SJSA1 (cell line): ENCODE data around the gene SPAG9. TPM values are rescaled to one million over a fixed set of nuclear protein-coding genes. Genes with fewer than 3 reads are reported as not detected.

Experiments used
- DNase-seq, 2 experiments: peaks; one replicate each; pipeline ENCODE4 v3.0.0-alpha.2; 2015 to 2020; ENCODE audit warnings: low spot score in 2 of 2, low read depth in 1 of 2
- H3K27ac ChIP-seq: fragments of 250-450 bp; sonication (Bioruptor Pico); 2 replicates; pipeline ENCODE4 v1.5.1; 2020; ENCODE audit warnings: mild to moderate bottlenecking, moderate library complexity
- H3K27me3 ChIP-seq: fragments of 250-450 bp; sonication (Bioruptor Pico); replicated peaks from 2 replicates; pipeline ENCODE4 v1.5.1; 2020; ENCODE audit warnings: mild to moderate bottlenecking, moderate library complexity
- H3K36me3 ChIP-seq: fragments of 250-450 bp; sonication (Bioruptor Pico); 2 replicates; pipeline ENCODE4 v1.5.1; 2020; ENCODE audit warnings: mild to moderate bottlenecking
- H3K4me1 ChIP-seq: fragments of 250-450 bp; sonication (Bioruptor Pico); replicated peaks from 2 replicates; pipeline ENCODE4 v1.6.1; 2021; ENCODE audit warnings: mild to moderate bottlenecking
- H3K4me3 ChIP-seq: fragments of 250-450 bp; sonication (Bioruptor Pico); 2 replicates; pipeline ENCODE4 v1.5.1; 2020; ENCODE audit warnings: mild to moderate bottlenecking
- H3K9me3 ChIP-seq: fragments of 250-450 bp; sonication (Bioruptor Pico); replicated peaks from 2 replicates; pipeline ENCODE4 v1.5.1; 2020; ENCODE audit warnings: mild to moderate bottlenecking
- total RNA-seq: library from RNA; depleted of rRNA; stranded (reverse); fragments of >200 nt; shearing (Covaris generic); gene quantifications from 2 replicates; pipeline ENCODE4 v1.2.3, GENCODE V29; 2014

Gene SPAG9
- total RNA-seq, 1 experiment from 2014 or later = 138 TPM

DNA sequence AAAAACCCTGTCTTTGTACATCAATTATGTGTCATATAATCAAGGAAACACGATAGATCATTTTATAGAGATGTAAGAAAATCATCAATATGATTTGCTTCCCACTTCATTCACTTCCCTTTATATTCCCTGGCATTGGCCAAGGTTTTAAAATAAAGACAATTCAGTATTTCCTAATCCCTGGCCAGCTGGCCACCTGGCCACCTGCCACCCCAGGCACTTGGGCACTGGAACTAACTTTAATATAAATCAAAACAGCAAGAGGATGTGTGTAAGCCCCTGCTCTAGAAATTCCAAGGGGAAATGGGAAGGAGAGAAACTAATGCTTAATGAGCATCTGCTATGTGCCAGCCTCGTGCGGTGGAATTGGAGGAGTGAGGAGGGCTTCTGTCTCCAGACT is 195.9 kb downstream of the SPAG9 start:
- H3K4me1 ChIP-seq = peaks cover 2% of the 10 kb centered on the region
- H3K27me3 ChIP-seq = no peaks in the 10 kb centered on the region
- H3K27ac ChIP-seq = no peak overlapping the region
- H3K4me3 ChIP-seq = no peak overlapping the region
- no peaks in the 10 kb centered on the region for H3K9me3 ChIP-seq
- H3K36me3 ChIP-seq = no peaks in the 10 kb centered on the region
- DNase-seq = no peak

DNA sequence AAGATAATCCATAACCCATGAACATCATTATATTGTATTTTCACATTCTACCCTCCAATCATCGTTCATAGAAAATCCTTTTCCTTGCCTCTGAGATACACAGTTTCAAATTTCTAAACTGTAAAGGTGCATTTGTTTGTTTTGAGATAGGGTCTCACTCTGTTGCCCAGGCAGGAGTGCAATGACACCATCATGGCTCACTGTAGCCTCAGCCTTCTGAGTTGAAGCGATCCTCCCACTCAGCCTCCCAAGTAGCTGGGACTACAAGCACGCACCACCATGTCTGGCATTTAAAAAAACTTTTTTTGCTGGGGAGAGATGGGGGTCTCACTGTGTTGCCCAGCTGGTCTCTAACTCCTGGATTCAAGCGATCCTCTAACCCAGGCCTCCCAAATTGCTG is 196.4 kb downstream of the SPAG9 start:
- peaks cover 7% of the 10 kb centered on the region for H3K4me1 ChIP-seq

DNA sequence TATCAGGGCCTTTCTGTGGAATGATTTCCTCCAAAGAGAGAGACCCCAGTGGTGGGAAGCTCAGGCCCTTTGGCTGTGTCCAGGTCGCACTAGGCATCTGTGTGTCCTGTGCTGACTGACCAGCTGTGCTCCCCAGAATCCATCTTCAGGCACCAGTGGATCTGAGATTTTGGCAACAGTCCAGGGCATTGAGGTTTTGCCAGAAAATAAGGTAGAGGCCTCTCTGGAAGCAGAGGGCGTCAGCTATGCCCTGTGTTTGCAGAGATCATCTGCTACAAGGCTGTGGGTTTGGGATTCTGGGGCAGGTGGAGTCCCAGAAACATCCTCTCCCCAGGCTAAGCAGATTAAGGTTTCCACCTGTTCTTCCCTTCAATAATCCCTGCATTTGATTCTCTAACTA is 197.1 kb downstream of the SPAG9 start:
- Histone ChIP-seq H3K4me1 (peaks cover 7% of the 10 kb centered on the region), H3K27me3 (no peaks in the 10 kb centered on the region), H3K27ac (no peak overlapping the region), H3K36me3 (no peaks in the 10 kb centered on the region), H3K4me3 (no peak overlapping the region), H3K9me3 (no peaks in the 10 kb centered on the region)
- no peak for DNase-seq

More for the DNA sequence above, 196.4 kb downstream of the SPAG9 start:
- Histone ChIP-seq H3K36me3 (no peaks in the 10 kb centered on the region), H3K4me3 (no peak overlapping the region), H3K9me3 (no peaks in the 10 kb centered on the region), H3K27me3 (no peaks in the 10 kb centered on the region), H3K27ac (no peak overlapping the region)
- no peak for DNase-seq

DNA sequence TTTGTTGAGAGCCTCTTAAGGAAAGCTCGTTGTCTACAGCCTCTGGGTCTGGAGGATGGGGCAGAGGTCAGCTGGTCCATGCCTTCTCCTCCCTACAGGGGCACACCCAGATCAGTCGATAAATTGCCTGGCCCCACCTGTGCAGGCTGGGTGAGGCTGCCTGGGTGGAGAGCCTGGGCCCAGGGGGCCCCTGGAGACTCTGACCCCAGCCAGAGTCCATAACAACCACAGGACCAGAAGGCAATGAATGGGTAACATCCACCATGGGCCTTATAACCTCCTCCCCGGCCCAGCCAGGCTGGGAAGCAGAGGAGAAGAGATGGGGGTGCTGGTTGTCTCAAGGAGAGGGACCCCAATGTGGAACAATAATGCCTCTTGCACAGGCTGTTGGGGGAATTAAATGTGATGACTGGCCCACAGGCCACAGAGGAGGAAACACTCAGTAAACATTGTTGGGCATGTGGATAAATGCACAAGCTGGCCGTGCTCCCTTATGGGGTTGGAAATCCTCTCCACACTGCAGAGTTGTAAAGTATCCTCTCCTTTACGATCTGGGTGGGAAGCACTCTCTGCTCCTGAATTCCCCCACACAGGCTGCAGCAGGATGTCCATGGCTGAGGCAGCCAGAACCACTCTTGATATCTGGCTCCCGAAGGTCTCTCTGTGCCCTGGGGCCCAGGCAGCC is 197.8 kb downstream of the SPAG9 start:
- Histone ChIP-seq H3K4me1 (peaks cover 7% of the 10 kb centered on the region), H3K9me3 (no peaks in the 10 kb centered on the region), H3K36me3 (no peaks in the 10 kb centered on the region), H3K4me3 (no peak overlapping the region), H3K27ac (no peak overlapping the region), H3K27me3 (no peaks in the 10 kb centered on the region)
- no peak for DNase-seq

DNA sequence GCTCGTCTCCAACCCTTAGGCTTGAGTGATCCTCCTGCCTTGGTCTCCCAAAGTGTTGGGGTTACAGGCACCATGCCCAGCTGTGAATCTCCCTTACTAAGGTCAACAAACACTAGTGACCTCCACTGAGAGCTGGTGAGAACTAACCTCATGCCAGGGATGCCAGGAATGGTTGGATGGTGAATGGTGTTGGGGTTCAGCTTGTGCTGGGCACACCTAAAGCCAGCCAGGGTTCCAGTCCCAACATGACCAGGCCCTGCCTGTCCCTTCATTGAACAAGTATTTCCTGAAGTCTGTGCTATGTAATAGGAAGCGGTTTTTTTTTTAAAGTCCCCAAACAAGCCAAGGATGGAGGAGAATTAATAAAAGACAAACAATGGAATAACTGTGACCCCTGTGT is 198.6 kb downstream of the SPAG9 start:
- no peak for DNase-seq
- no peak overlapping the region for H3K27ac ChIP-seq
- H3K27me3 ChIP-seq = no peaks in the 10 kb centered on the region
- no peaks in the 10 kb centered on the region for H3K9me3 ChIP-seq
- H3K36me3 ChIP-seq = no peaks in the 10 kb centered on the region
- H3K4me1 ChIP-seq = peaks cover 7% of the 10 kb centered on the region
- H3K4me3 ChIP-seq = no peak overlapping the region

- H3K36me3 ChIP-seq = no peaks in the 10 kb centered on the region
- no peak overlapping the region for H3K4me3 ChIP-seq
- no peaks in the 10 kb centered on the region for H3K9me3 ChIP-seq
- no peaks in the 10 kb centered on the region for H3K27me3 ChIP-seq
- no peak for DNase-seq
- peaks cover 7% of the 10 kb centered on the region for H3K4me1 ChIP-seq
- no peak overlapping the region for H3K27ac ChIP-seq
These were observed 199.6 kb downstream of the SPAG9 start for GRCh38 chr17:50920891-50921586.

GRCh38 chr17:50920041-50920410 is 200.6 kb downstream of the SPAG9 start:
- DNase-seq = no peak
- H3K27me3 ChIP-seq = no peaks in the 10 kb centered on the region
- H3K9me3 ChIP-seq = no peaks in the 10 kb centered on the region
- H3K27ac ChIP-seq = no peak overlapping the region
- peaks cover 7% of the 10 kb centered on the region for H3K4me1 ChIP-seq
- H3K36me3 ChIP-seq = no peaks in the 10 kb centered on the region
- no peak overlapping the region for H3K4me3 ChIP-seq

GRCh38 chr17:50919321-50920040 is 201.2 kb downstream of the SPAG9 start:
- peak; percentile 64 to 88 for DNase-seq
- Histone ChIP-seq H3K9me3 (no peaks in the 10 kb centered on the region), H3K4me1 (peaks cover 7% of the 10 kb centered on the region), H3K27ac (no peak overlapping the region), H3K27me3 (no peaks in the 10 kb centered on the region), H3K36me3 (no peaks in the 10 kb centered on the region), H3K4me3 (no peak overlapping the region)

- Histone ChIP-seq H3K36me3 (no peaks in the 10 kb centered on the region), H3K4me3 (no peak overlapping the region), H3K27ac (no peak overlapping the region), H3K9me3 (no peaks in the 10 kb centered on the region), H3K4me1 (peaks cover 7% of the 10 kb centered on the region), H3K27me3 (no peaks in the 10 kb centered on the region)
- no peak for DNase-seq
These were observed 201.8 kb downstream of the SPAG9 start for GRCh38 chr17:50918933-50919296.

DNA sequence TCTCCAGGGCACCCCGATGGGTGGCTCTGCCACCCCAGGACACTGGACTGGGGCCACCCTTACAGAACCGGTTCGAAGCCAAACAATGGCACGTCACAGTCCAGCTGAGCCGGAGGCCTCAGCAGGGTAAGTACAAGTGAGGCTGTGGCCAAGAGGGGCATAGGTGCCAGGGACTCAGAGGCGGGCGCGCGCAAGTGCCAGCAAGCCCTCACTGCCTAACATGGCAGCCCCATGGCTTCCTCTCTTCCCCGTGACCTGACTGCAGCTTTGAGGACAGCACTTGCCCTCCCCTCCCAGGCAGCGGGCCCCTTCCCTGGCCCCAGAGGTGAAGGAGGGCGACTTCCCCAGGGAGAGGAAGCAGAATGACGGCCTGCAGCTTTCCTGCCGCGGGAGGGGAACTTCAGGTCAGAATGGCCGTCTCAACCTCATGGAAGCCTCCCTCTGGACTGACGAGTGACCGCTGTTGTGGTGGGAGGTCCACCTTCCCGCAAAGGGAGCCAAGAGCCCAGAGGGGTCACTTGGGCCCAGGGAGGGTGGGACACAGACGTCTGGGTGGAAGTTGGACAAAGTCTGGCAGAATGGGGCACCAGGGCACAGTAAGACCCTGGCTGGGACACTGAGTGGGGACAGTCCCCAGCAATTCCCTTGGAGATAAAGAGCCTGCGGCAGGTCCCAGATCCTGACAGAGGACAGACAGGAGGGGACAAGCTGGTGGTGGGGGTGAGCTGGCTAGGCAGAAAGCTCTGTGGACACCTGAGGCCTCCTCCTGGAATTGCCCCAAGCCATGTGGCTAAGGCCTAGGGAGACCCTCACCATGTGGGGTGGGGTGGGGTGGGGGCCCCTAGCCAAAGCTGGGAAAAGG is 202.4 kb downstream of the SPAG9 start:
- H3K4me3 ChIP-seq = no peak overlapping the region
- DNase-seq = no peak
- no peaks in the 10 kb centered on the region for H3K9me3 ChIP-seq
- no peaks in the 10 kb centered on the region for H3K27me3 ChIP-seq
- peaks cover 7% of the 10 kb centered on the region for H3K4me1 ChIP-seq
- H3K36me3 ChIP-seq = no peaks in the 10 kb centered on the region
- H3K27ac ChIP-seq = no peak overlapping the region

- peak in 1 of 2 experiments; percentile 43 for DNase-seq
- no peak overlapping the region for H3K27ac ChIP-seq
- H3K27me3 ChIP-seq = no peaks in the 10 kb centered on the region
- no peak overlapping the region for H3K4me3 ChIP-seq
- no peaks in the 10 kb centered on the region for H3K9me3 ChIP-seq
- no peaks in the 10 kb centered on the region for H3K36me3 ChIP-seq
- H3K4me1 ChIP-seq = peaks cover 7% of the 10 kb centered on the region
These were observed 203.3 kb downstream of the SPAG9 start for GRCh38 chr17:50917418-50917743.

DNA sequence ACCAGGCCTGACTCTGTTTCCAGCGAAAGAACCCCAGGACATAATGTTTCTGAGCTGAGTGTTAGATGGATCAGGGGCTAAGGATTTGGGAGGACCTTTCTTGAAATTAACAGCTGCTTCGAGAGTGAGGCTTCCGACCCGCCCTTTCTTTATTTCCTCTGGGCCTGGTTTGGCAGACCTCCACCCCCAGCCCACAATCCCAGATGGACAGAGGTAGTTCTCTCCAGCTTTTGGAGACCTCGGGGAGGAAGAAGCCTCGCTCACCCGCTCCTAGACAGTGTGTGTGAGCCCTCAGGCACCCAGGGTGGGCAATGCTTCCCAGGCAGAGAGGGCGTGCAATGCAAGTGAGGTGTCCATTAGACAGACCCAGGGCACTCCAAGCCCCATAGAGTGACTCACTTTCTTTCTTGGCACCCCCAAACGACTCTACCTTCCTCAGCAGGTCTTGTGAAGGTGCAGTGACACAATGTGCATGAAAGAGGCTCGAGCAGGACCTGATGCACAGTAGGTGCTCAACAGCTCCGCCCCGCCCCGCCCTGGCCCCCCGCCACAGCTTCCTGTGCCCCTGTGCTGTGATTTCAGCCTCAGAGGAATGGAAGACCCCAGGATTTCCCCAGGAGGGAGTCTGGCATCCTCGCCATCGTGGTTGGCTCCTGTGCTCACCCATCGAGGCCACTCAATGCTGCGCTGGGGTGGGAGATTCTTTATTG is 203.8 kb downstream of the SPAG9 start:
- peaks cover 7% of the 10 kb centered on the region for H3K4me1 ChIP-seq
- H3K27ac ChIP-seq = no peak overlapping the region
- no peaks in the 10 kb centered on the region for H3K36me3 ChIP-seq
- H3K27me3 ChIP-seq = no peaks in the 10 kb centered on the region
- DNase-seq = no peak
- no peak overlapping the region for H3K4me3 ChIP-seq
- no peaks in the 10 kb centered on the region for H3K9me3 ChIP-seq

DNA sequence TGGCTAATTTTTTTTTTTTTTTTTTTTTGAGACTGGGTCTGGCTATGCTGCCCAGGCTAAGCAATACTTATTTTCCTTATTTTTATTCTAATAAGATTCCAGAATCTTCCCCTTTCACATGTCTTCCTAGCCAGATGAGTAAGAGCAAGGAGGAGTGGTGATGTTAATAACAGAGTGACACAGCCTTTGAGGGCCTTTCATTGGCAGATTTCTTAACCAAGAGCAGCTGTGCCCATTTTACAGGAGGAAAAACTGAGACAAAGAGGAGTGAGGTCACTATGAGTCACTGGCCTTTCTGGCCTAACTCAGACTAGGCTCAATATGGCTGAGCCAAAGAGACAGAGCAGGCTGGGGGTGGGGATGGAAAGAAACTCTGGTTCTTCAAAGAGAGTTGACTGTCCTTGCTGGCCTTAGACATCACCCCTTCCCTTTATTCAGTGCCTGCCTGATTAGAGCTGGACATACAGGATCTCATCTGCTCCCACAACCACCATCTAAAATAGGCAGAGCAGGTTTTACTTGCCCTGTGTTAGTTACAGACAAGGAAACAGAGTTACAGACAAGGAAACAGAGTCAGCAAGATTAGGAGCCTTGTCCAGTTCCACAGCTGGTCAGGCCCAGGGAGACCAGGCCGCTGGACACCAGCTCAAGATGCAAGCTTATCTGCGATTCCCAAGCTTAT is 204.5 kb downstream of the SPAG9 start:
- Histone ChIP-seq H3K9me3 (no peaks in the 10 kb centered on the region), H3K4me1 (peaks cover 7% of the 10 kb centered on the region), H3K36me3 (no peaks in the 10 kb centered on the region), H3K27me3 (no peaks in the 10 kb centered on the region), H3K27ac (no peak overlapping the region), H3K4me3 (no peak overlapping the region)
- DNase-seq = peak in 1 of 2 experiments; percentile 23
